Type B pancreatic cell (in vitro differentiated cells): ENCODE measurements around the gene SGK1. TPM values are rescaled to one million over a fixed set of nuclear protein-coding genes. Genes with fewer than 3 reads are reported as not detected.

Experiments
- DNase-seq: peaks from one replicate; pipeline ENCODE4 v3.0.0; 2021; ENCODE audit warnings: mixed read lengths; ENCODE audit not compliant: unreplicated experiment; ENCODE audit errors: extremely low spot score
- H3K27ac Mint-ChIP-seq: 2 replicates; pipeline ENCODE4 v1.8.0; 2021; ENCODE audit warnings: mild to moderate bottlenecking, mixed read lengths
- H3K27me3 Mint-ChIP-seq: 2 replicates; pipeline ENCODE4 v1.8.0; 2021; ENCODE audit warnings: mixed read lengths
- H3K36me3 Mint-ChIP-seq: 2 replicates; pipeline ENCODE4 v1.8.0; 2021; ENCODE audit warnings: mixed read lengths
- H3K4me1 Mint-ChIP-seq: one replicate; pipeline ENCODE4 v1.8.0; 2021; ENCODE audit warnings: mixed read lengths; ENCODE audit not compliant: unreplicated experiment
- H3K4me3 Mint-ChIP-seq: 2 replicates; pipeline ENCODE4 v1.8.0; 2021; ENCODE audit warnings: mild to moderate bottlenecking, mixed read lengths
- H3K9me3 Mint-ChIP-seq: 2 replicates; pipeline ENCODE4 v1.8.0; 2021; ENCODE audit warnings: mixed read lengths
- CTCF ChIP-seq: fragments of 200-600 bp; sonication (generic); conservative IDR thresholded peaks from 2 replicates; pipeline ENCODE4 v1.5.0; 2021; ENCODE audit warnings: antibody characterized with exemption, mild to moderate bottlenecking
- total RNA-seq: library from RNA; stranded (reverse); gene quantifications from 2 replicates; pipeline ENCODE4 v1.2.1, GENCODE V29; 2021; ENCODE audit warnings: low replicate concordance

SGK1 gene
- total RNA-seq, 1 donor from 2014 or later: 52.6 TPM

GRCh38 chr6:134357022-134357487 lies 39.1 kb upstream of the SGK1 start:
- Mint-ChIP-seq H3K27me3 (no peaks in the 10 kb centered on the region), H3K36me3 (peaks cover 3% of the 10 kb centered on the region), H3K4me1 (peaks cover 10% of the 10 kb centered on the region), H3K9me3 (no peaks in the 10 kb centered on the region), H3K27ac (no peak overlapping the region), H3K4me3 (no peak overlapping the region)
- DNase-seq: no peak
- TF ChIP-seq CTCF: no peak

GRCh38 chr6:134356405-134356804 lies 38.5 kb upstream of the SGK1 start:
- Mint-ChIP-seq H3K4me3 (no peak overlapping the region), H3K9me3 (no peaks in the 10 kb centered on the region), H3K36me3 (peaks cover 3% of the 10 kb centered on the region), H3K27me3 (no peaks in the 10 kb centered on the region), H3K27ac (no peak overlapping the region), H3K4me1 (peaks cover 10% of the 10 kb centered on the region)
- no peak for TF ChIP-seq CTCF
- no peak for DNase-seq

- H3K27me3 Mint-ChIP-seq: no peaks in the 10 kb centered on the region
- no peak overlapping the region for H3K27ac Mint-ChIP-seq
- H3K4me3 Mint-ChIP-seq: no peak overlapping the region
- DNase-seq: no peak
- peaks cover 4% of the 10 kb centered on the region for H3K4me1 Mint-ChIP-seq
- H3K36me3 Mint-ChIP-seq: no peaks in the 10 kb centered on the region
- no peak for TF ChIP-seq CTCF
- no peaks in the 10 kb centered on the region for H3K9me3 Mint-ChIP-seq
These were observed 35.0 kb upstream of the SGK1 start for GRCh38 chr6:134352786-134353480.

GRCh38 chr6:134351615-134352474 lies 33.9 kb upstream of the SGK1 start:
- H3K9me3 Mint-ChIP-seq: no peaks in the 10 kb centered on the region
- no peaks in the 10 kb centered on the region for H3K27me3 Mint-ChIP-seq
- no peak for DNase-seq
- TF ChIP-seq CTCF: no peak
- H3K4me1 Mint-ChIP-seq: peaks cover 4% of the 10 kb centered on the region
- H3K4me3 Mint-ChIP-seq: no peak overlapping the region
- no peak overlapping the region for H3K27ac Mint-ChIP-seq
- H3K36me3 Mint-ChIP-seq: no peaks in the 10 kb centered on the region

GRCh38 chr6:134347885-134348805 lies 30.2 kb upstream of the SGK1 start:
- H3K4me1 Mint-ChIP-seq: peaks cover 5% of the 10 kb centered on the region
- no peak overlapping the region for H3K4me3 Mint-ChIP-seq
- no peak for TF ChIP-seq CTCF
- no peaks in the 10 kb centered on the region for H3K27me3 Mint-ChIP-seq
- H3K36me3 Mint-ChIP-seq: no peaks in the 10 kb centered on the region
- DNase-seq: no peak
- peaks cover under 1% of the 10 kb centered on the region for H3K9me3 Mint-ChIP-seq
- H3K27ac Mint-ChIP-seq: no peak overlapping the region
